Stomach (tissue), 9 donors: ENCODE results near the gene HEPACAM. TPM values are rescaled to one million over a fixed set of nuclear protein-coding genes. Genes with fewer than 3 reads are reported as not detected.

Experiments used
- DNase-seq, 2 donors: peaks; one replicate each; pipeline versions ENCODE4 v3.0.0 to v3.0.0-alpha.2; 2013 to 2019
- H3K27ac ChIP-seq, 5 donors: fragments of 200-600 bp in 4 of 5; sonication (generic) in 4 of 5; one replicate each; pipeline ENCODE4 v1.5.1; 2013 to 2019; ENCODE audit warnings: mild to moderate bottlenecking in 1 of 5, moderate library complexity in 1 of 5
- H3K27me3 ChIP-seq, 3 donors: fragments of 200-600 bp; sonication (generic); one replicate each; pipeline ENCODE4 v1.5.1; 2017 to 2019; ENCODE audit warnings: mixed run types in 1 of 3
- H3K36me3 ChIP-seq, 4 donors: fragments of 200-600 bp; sonication (generic); 1 replicate in 3 of 4; 2 replicates in 1 of 4; pipeline ENCODE4 v1.5.1; 2016 to 2019
- H3K4me1 ChIP-seq, 4 donors: fragments of 200-600 bp; sonication (generic); one replicate each; pipeline ENCODE4 v1.5.1; 2016 to 2019
- H3K4me3 ChIP-seq, 4 donors: fragments of 200-600 bp; sonication (generic) in 3 of 4; one replicate each; pipeline ENCODE4 v1.5.1; 2016 to 2019; ENCODE audit warnings: mild to moderate bottlenecking in 1 of 4
- H3K9me3 ChIP-seq, 4 donors: fragments of 200-600 bp; sonication (generic); one replicate each; pipeline ENCODE4 v1.5.1; 2016 to 2019
- CTCF ChIP-seq, 7 experiments: fragments of 450-650 bp in 4 of 7; fragments of 200-600 bp in 3 of 7; sonication (generic) in 3 of 7; IDR thresholded peaks; one replicate each; pipeline ENCODE4 v1.5.1; 2016 to 2019; ENCODE audit warnings: antibody characterized with exemption in 7 of 7, control low read depth in 2 of 7, mild to moderate bottlenecking in 1 of 7
- EP300 ChIP-seq: sonication (generic); formaldehyde crosslinking; IDR thresholded peaks from one replicate; pipeline ENCODE4 v1.6.1; 2017; ENCODE audit warnings: antibody characterized with exemption
- POLR2A ChIP-seq, 4 donors: fragments of 450-650 bp; IDR thresholded peaks; one replicate each; pipeline ENCODE4 v1.6.1; 2016; ENCODE audit warnings: antibody characterized with exemption in 4 of 4, control low read depth in 2 of 4, mild to moderate bottlenecking in 1 of 4, moderate library complexity in 1 of 4
- POLR2AphosphoS5 ChIP-seq, 3 donors: sonication (generic); formaldehyde crosslinking; IDR thresholded peaks; one replicate each; pipeline ENCODE4 v1.6.1; 2016; ENCODE audit warnings: antibody characterized with exemption in 3 of 3
- WGBS, 5 donors: extraction: QIAGEN DNeasy Blood & Tissue Kit in 3 of 5; methylation state at CpG; one replicate each; pipeline versions ENCODE4 v1.1.5 to v1.1.7; 2013 to 2018; 5-methylcytosine and 5-hydroxymethylcytosine counted together
- intact Hi-C: fragments of 100-400 bp; cut with DNase I; formaldehyde crosslinking; loops from one replicate; pipeline ENCODE4 v1.15.1; 2023; ENCODE audit warnings: low total_unique reads
- polyA plus RNA-seq, 3 donors: library from polyadenylated mRNA; stranded (reverse); fragments of 200-250 nt; gene quantifications; one replicate each; pipeline ENCODE4 v1.2.3, GENCODE V29; 2013
- total RNA-seq, 5 donors: library from RNA; depleted of rRNA; stranded (reverse); fragments of >200 nt; gene quantifications; one replicate each; pipeline versions ENCODE4 v1.1.0 to v1.2.3, GENCODE V29; 2014 to 2016
- donor health status: healthy with polysubstance abuse.
- donor health status: Bipolar disorder and iron deficiency.
- donor health status: healthy.

The HEPACAM gene
- total and polyA plus RNA-seq, 8 donors, result 0.10 TPM; not detected in 7

GRCh38 chr11:124945826-124946225, 10.0 kb upstream of the HEPACAM start:
- Histone ChIP-seq H3K27me3 (no peaks in the 10 kb centered on the region), H3K9me3 (peaks cover 0 to 14% (median 2%) of the 10 kb centered on the region in 4 donors), H3K4me3 (no peak overlapping the region), H3K27ac (no peak overlapping the region), H3K36me3 (no peaks in the 10 kb centered on the region), H3K4me1 (no peaks in the 10 kb centered on the region)
- intact Hi-C loops, result no loop called here
- 60 to 76% (median 68%) methylated on average over 6 of the region's 6 CpGs for WGBS, 5 donors
- TF ChIP-seq POLR2A (IDR thresholded peaks at IDR 0.05) (no peak), POLR2AphosphoS5 (IDR thresholded peaks at IDR 0.05) (no peak), CTCF (IDR thresholded peaks at IDR 0.05) (no peak), EP300 (no peak)
- no peak for DNase-seq

- no peak for DNase-seq
- Histone ChIP-seq H3K36me3 (no peaks in the 10 kb centered on the region), H3K4me3 (no peak overlapping the region), H3K27me3 (no peaks in the 10 kb centered on the region), H3K9me3 (peaks cover 0 to 12% (median 2%) of the 10 kb centered on the region in 4 donors), H3K27ac (no peak overlapping the region), H3K4me1 (no peaks in the 10 kb centered on the region)
- intact Hi-C loops, result no loop called here
- TF ChIP-seq POLR2A (IDR thresholded peaks at IDR 0.05) (no peak), CTCF (IDR thresholded peaks at IDR 0.05) (no peak), EP300 (no peak), POLR2AphosphoS5 (IDR thresholded peaks at IDR 0.05) (no peak)
- WGBS, 5 donors, result 72 to 92% (median 83%) methylated on average over 3 of the region's 3 CpGs
Measured at GRCh38 chr11:124944565-124944964, 8.7 kb upstream of the HEPACAM start.

GRCh38 chr11:124943741-124944140, 7.9 kb upstream of the HEPACAM start:
- no peak for DNase-seq
- TF ChIP-seq EP300, result no peak
- TF ChIP-seq POLR2A (IDR thresholded peaks at IDR 0.05), result no peak
- no peak for TF ChIP-seq CTCF (IDR thresholded peaks at IDR 0.05)
- no peak for TF ChIP-seq POLR2AphosphoS5 (IDR thresholded peaks at IDR 0.05)
- Histone ChIP-seq H3K4me1 (no peaks in the 10 kb centered on the region), H3K27ac (no peak overlapping the region), H3K36me3 (no peaks in the 10 kb centered on the region), H3K4me3 (no peak overlapping the region), H3K27me3 (no peaks in the 10 kb centered on the region), H3K9me3 (peaks cover 0 to 4% (median 2%) of the 10 kb centered on the region in 4 donors)
- 19 to 70% (median 45%) methylated on average over 1 of the region's 1 CpG for WGBS, 5 donors
- intact Hi-C loops, result no loop called here

GRCh38 chr11:124943254-124943616, 7.4 kb upstream of the HEPACAM start:
- TF ChIP-seq POLR2A (IDR thresholded peaks at IDR 0.05) (no peak), EP300 (no peak)
- no peaks in the 10 kb centered on the region for H3K4me1 ChIP-seq
- no peaks in the 10 kb centered on the region for H3K36me3 ChIP-seq
- no peak for DNase-seq
- intact Hi-C loops, result no loop called here
- H3K9me3 ChIP-seq, result no peaks in the 10 kb centered on the region
- 46 to 65% (median 58%) methylated on average over 5 of the region's 5 CpGs for WGBS, 5 donors
- no peak overlapping the region for H3K4me3 ChIP-seq
- no peak overlapping the region for H3K27ac ChIP-seq
- H3K27me3 ChIP-seq, result no peaks in the 10 kb centered on the region

- WGBS, 5 donors, result 35 to 49% (median 44%) methylated on average over 6 of the region's 6 CpGs
- intact Hi-C loops, result no loop called here
- no peak for DNase-seq
- no peaks in the 10 kb centered on the region for H3K4me1 ChIP-seq
- no peak overlapping the region for H3K27ac ChIP-seq
- H3K4me3 ChIP-seq, result no peak overlapping the region
- H3K36me3 ChIP-seq, result no peaks in the 10 kb centered on the region
- no peaks in the 10 kb centered on the region for H3K9me3 ChIP-seq
- TF ChIP-seq POLR2AphosphoS5 (IDR thresholded peaks at IDR 0.05), result no peak
- no peak for TF ChIP-seq EP300
- no peak for TF ChIP-seq CTCF (IDR thresholded peaks at IDR 0.05)
- no peak for TF ChIP-seq POLR2A (IDR thresholded peaks at IDR 0.05)
- no peaks in the 10 kb centered on the region for H3K27me3 ChIP-seq
Measured at GRCh38 chr11:124942466-124943253, 6.8 kb upstream of the HEPACAM start.
